Stimulated activated CD8-positive, alpha-beta memory T cell treated with anti-CD3 and anti-CD28 coated beads, Interleukin-12 subunit alpha, Interleukin-12 subunit beta, amount 100 ng/mL, for 24 hours (primary cell): Measurements from ENCODE around the gene PDCD1LG2.

Source experiments
- DNase-seq: peaks from one replicate; pipeline ENCODE4 v3.0.0-alpha.2; 2020; ENCODE audit errors: extremely low read depth

Gene PDCD1LG2

GRCh38 chr9:5531101-5531882, 21.0 kb downstream of the PDCD1LG2 start:
- DNase-seq, result no peak

DNA sequence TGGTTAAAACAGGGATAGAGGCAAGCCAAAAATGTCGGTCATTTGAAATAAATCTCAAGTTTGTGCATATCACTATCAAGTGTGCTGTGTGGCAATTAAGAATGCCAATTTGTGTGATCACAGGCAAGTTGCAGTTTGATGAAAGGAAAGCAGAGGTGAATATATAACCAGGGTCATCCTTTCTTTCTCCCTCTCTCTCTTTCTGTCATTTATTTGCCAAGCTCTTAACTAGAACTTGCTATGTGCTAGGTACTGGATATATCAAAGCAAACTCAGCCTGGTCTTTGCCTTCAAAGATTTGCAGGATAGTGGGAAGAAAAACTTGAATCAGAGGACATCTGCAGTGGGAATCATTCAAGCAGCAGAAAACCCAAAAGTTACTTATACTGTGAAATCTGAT, 22.0 kb downstream of the PDCD1LG2 start:
- no peak for DNase-seq

- no peak for DNase-seq
These were observed 22.5 kb downstream of the PDCD1LG2 start for GRCh38 chr9:5532790-5533189.

- DNase-seq, result no peak
These were observed 26.4 kb downstream of the PDCD1LG2 start for GRCh38 chr9:5536684-5537083.

GRCh38 chr9:5543875-5544702, 33.8 kb downstream of the PDCD1LG2 start:
- DNase-seq, result no peak

- no peak for DNase-seq
These were observed 39.6 kb downstream of the PDCD1LG2 start for GRCh38 chr9:5549658-5550650.

DNA sequence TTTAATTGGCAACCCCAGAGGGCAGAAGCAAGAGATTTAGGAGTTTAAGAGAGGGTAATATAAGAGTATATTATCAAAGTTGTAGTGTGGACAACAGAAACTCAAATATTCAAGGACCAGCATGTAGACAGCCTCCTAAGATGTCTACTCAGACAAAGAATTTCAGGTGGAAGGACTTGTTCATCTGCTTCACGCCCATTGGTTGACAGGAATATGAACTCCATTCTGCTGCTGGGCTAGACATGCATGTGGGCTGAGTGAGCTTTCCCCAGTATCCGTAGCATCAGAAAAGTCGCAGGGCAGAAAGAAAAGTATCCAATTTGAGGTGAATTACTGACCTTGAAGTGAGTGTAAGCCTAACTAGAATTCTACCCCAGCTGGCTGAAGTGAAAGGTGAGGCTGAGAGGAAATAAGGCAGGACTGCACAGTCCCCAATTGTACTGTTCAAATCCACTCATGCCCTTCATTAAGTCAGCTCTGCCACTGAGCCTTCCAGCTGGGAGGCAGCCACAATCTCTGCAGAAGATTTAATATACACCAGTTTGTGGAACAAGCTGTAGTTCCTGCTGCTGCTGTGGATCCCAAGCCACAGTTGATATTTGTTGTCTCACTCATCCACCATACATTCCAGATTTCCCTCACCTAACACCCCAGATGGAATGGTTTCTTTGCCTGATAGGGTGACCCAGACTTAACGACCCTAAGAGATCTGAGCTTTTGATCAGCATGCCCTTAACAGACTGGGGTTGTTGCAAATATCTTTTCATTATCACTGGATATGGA, 41.2 kb downstream of the PDCD1LG2 start:
- no peak for DNase-seq

DNA sequence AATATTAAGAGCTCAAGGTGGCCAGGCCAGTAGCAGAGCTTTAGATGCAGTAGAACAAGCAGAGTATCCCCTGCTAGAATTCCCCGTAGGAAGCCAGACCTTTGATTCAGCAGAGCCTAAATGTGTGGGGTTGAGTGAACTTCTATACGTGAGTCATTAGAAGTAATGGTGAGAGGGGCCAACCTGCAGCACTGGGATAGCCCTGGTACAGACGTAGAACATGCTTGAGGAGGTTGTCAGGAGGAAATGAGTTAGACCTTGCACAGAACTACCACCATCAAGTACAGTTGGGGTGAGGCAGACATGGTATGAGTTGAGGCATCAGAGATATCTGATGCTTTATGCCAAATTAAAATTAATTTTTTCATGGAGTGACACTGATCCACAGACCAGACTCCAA, 42.0 kb downstream of the PDCD1LG2 start:
- no peak for DNase-seq

GRCh38 chr9:5553211-5553610, 42.9 kb downstream of the PDCD1LG2 start:
- no peak for DNase-seq

DNA sequence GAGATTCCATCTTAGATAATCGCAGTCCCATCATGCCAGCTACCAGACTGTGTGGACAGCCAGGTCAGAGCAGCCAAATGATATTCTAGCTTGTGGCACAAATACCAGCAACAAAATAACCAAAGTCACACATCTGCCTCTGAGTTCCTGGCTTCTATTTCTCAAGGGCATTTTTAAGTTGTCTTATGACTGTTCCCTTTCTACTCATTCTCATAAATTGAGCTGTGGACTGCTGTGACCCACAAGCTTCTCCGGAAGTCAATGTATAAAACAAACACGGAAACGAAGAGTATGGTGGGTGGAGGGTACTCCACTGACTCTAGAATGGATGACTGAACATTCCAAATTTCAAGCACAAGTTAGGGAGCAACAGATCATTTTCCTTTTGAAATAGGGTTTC, 43.9 kb downstream of the PDCD1LG2 start:
- no peak for DNase-seq

DNA sequence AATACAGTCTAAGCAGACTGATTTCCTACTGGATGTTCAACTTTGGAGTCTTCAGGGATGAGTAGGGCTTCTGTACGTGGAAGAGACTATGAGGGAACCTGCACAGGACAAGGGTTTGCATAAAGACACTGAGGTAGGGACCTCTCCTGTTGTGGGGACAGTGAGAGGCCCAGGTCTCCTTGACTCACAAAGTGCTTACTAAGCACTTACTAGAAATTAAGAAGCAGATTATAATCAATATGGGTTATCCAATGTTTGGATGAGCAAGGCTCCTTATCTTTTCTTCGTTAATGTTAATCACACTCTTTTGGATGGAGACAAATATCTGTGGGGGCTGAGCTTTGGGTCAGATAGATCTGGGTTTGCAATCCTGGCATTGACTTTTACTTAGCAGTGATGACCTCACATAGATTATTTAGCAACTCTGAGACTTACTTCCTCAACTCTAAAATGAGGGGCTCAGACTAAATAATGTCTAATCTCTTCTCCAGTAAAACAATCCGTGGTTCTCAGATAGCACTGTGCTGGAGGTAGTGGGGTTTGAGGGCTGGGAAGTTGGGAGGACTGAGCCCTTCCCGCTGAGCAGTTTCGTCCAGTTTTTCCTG, 45.9 kb downstream of the PDCD1LG2 start:
- no peak for DNase-seq

DNA sequence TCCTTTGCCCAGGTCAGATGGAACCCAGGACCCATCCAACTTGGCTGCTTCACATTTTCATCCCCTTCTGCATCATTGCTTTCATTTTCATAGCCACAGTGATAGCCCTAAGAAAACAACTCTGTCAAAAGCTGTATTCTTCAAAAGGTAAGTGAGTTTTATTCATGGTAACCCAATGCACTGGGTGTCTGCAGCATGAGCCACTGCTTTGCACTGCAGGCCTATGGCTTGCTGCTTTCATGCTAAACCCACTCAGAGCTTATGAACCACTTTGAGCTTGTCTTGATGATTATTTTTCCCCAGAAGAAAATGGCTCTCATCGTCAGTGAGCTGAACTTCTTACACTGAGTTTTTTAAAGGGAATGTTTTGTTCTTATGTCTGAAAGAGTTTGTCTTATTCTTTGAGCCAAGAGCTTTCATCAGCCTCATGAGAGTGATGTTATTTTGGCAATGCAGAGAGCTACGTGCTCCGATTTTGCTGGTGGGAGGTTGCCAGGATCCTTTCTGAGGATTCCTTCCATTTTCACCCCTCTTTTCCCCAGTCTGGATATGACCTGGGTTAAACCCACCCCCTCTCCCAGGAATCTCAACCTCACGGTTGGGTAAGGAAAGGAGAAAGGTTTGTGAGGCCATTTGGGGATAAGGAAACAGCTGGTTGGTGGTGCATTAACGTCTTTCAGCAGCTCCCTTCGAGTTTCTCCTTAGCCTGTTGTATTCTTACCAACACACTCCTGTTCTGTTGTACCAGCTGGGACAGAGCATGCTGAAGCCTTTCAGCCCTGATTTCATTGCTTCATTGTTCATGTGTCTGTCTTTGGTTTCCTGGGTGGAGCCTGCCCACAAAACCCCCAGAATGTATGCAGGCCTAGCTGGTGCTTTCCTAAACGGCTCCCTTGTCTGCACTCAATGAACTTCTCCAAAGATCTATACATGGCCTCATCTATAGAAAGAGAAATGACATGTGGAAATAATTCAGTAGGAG, 47.6 kb downstream of the PDCD1LG2 start:
- no peak for DNase-seq

GRCh38 chr9:5559659-5560058, 49.3 kb downstream of the PDCD1LG2 start:
- DNase-seq, result no peak

- DNase-seq, result no peak
These were observed 50.2 kb downstream of the PDCD1LG2 start for GRCh38 chr9:5560443-5561100.

GRCh38 chr9:5561828-5562488, 51.6 kb downstream of the PDCD1LG2 start:
- DNase-seq, result no peak

DNA sequence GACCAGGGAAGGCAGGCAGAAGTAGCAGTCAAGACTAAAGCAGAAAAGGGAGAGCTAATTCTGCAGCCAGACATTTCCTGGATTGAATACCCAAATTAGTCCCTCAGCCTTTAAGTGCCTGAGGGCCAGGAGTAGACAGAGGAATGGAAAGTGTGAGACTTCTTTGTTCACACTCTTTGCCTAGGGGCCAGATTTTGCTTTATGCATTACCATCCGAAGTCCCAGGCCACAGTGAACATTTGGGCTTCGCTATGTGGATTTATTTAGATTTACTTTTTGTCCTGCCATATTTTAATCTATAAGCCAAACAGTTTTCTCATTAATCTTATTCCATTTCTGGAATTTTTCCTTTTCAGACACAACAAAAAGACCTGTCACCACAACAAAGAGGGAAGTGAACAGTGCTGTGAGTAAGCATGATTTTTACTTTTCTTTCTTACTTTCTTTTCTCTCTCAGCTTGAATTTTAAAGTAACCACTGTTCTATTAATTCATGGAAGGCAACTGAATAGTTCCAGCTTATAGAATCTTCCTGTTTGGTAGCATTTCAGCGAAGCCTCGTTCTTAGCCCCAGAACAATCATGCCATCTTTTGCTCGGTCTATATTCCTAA, 52.6 kb downstream of the PDCD1LG2 start:
- DNase-seq, result no peak

DNA sequence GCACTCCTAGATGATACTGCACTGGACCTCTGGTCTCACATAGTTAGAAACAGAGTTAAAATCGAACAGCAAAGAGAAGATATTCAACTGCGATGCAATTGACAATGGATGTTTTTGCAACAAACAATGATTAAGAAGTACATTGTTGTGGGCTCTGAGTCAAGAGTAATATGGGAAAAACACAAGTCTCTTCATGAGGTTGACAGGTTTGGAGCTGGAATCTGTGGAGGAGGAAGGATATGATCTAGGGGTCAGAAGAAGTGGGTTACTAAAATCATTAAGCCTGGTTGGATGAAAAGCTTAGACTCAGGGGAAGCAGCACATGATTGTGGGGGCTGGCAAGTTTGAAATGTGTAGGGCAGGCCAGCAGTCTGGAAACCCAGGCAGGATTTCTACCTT, 53.1 kb downstream of the PDCD1LG2 start:
- no peak for DNase-seq

DNA sequence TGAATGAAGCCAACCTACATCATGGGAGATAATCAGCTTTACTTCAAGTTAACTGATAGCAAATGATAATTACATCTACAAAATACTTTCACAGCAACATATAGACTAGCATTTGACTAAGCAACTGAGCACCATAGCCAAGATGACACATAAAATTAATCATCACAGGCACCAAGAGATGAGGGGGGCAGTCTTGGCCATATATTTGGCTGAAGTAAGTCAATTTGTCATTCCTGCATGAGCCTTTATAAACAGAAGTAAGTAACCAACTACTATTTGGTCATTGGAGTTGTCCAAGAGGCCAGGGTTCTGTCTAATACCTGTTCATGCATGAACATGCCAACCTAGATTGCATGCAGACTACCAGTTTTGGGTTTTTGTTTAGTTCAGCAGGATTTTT, 53.6 kb downstream of the PDCD1LG2 start:
- DNase-seq, result no peak
